Left hindlimb (tissue), 1 donor: ENCODE results near the gene FAM234A.
"Not testable (repeated sequence)": the region's sequence is repeated elsewhere in the genome, so short reads cannot be mapped to it uniquely, and the experiment has no call there.

Source experiments
- DNase-seq: peaks from one replicate; pipeline ENCODE4 v3.0.0-alpha.2; 2018

FAM234A gene

GRCh38 chr16:266258-267164 lies 31.9 kb downstream of the FAM234A start:
- DNase-seq, result no peak

- DNase-seq, result not testable (repeated sequence)
Measured at GRCh38 chr16:267562-267961, 32.9 kb downstream of the FAM234A start.

GRCh38 chr16:268141-269053 lies 33.8 kb downstream of the FAM234A start:
- no peak for DNase-seq

- DNase-seq, result no peak
Measured at GRCh38 chr16:269061-269796, 34.6 kb downstream of the FAM234A start.

GRCh38 chr16:270381-271255 lies 36.0 kb downstream of the FAM234A start:
- no peak for DNase-seq

GRCh38 chr16:272633-273546 lies 38.3 kb downstream of the FAM234A start:
- DNase-seq, result no peak

- DNase-seq, result no peak
Measured at GRCh38 chr16:273547-274421, 39.2 kb downstream of the FAM234A start.

GRCh38 chr16:275041-275641 lies 40.5 kb downstream of the FAM234A start:
- DNase-seq, result no peak

GRCh38 chr16:275786-276232 lies 41.2 kb downstream of the FAM234A start, which contains the start of gene RGS11:
RGS11 (minus strand) TSS chr16:275944; CDS start chr16:275911, 33 bp downstream.
- DNase-seq, result no peak

GRCh38 chr16:276426-277077 lies 41.9 kb downstream of the FAM234A start:
- no peak for DNase-seq

GRCh38 chr16:278863-279366 lies 44.3 kb downstream of the FAM234A start:
- DNase-seq, result no peak

GRCh38 chr16:279531-279930 lies 44.9 kb downstream of the FAM234A start:
- DNase-seq, result no peak

- DNase-seq, result no peak
Measured at GRCh38 chr16:280005-280460, 45.4 kb downstream of the FAM234A start.

- no peak for DNase-seq
Measured at GRCh38 chr16:280552-280951, 45.9 kb downstream of the FAM234A start, which contains the start of gene ARHGDIG. ARHGDIG (plus strand) TSS chr16:280591; CDS start chr16:280681, 90 bp downstream.

GRCh38 chr16:280991-281659 lies 46.5 kb downstream of the FAM234A start:
- DNase-seq, result no peak

- DNase-seq, result no peak
Measured at GRCh38 chr16:281660-282255, 47.1 kb downstream of the FAM234A start.

GRCh38 chr16:282491-282890 lies 47.9 kb downstream of the FAM234A start:
- DNase-seq, result no peak
